Measurements from ENCODE around the gene CYP4F22. TPM values are rescaled to one million over a fixed set of nuclear protein-coding genes. Genes with fewer than 3 reads are reported as not detected.

Gene CYP4F22
- polyA plus RNA-seq, 3 donors, result 0.08 to 1.1 (median 0.33) TPM

- intact Hi-C loops (cut with micrococcal nuclease), result no loop called here
Measured at GRCh38 chr19:15516363-15516762, 8.0 kb downstream of the CYP4F22 start.

GRCh38 chr19:15517778-15518177 is 9.5 kb downstream of the CYP4F22 start:
- H3K4me2 ChIP-seq (replicated peaks; ENCODE audit: extremely low read depth, low read length, poor library complexity, severe bottlenecking), result no peak overlapping the region
- no peaks in the 10 kb centered on the region for H3K27me3 ChIP-seq (ENCODE audit: control insufficient read depth in 2 of 2, insufficient read depth in 2 of 2, low read length in 2 of 2)
- H3K4me1 ChIP-seq (ENCODE audit: control insufficient read depth in 1 of 2, insufficient read depth in 2 of 2, low read length in 2 of 2), result peaks cover 16 to 25% of the 10 kb centered on the region in 2 donors
- 91% methylated on average over 1 of the region's 1 CpG for WGBS (ENCODE audit: insufficient coverage)
- peaks cover 14 to 40% (median 34%) of the 10 kb centered on the region in 7 donors for H3K9me3 Mint-ChIP-seq
- peaks cover 0 to 12% (median 3%) of the 10 kb centered on the region in 3 donors for H3K27me3 Mint-ChIP-seq (ENCODE audit: low read depth in 3 of 3)
- intact Hi-C loops (cut with micrococcal nuclease), result no loop called here
- no peak overlapping the region for H3K9ac ChIP-seq (ENCODE audit: insufficient read depth, low read length, poor library complexity, severe bottlenecking)
- no peak overlapping the region for H2AFZ ChIP-seq (ENCODE audit: insufficient read depth, low read depth, low read length, poor library complexity, severe bottlenecking)
- no peak overlapping the region for H3K27ac ChIP-seq (ENCODE audit: low read depth in 1 of 2, low read length in 2 of 2)
- peaks cover 24% of the 10 kb centered on the region for H3K4me1 Mint-ChIP-seq
- H3K4me3 Mint-ChIP-seq, result peak overlapping the region in 1 of 2 donors; percentile 39
- H4K20me1 ChIP-seq (ENCODE audit: insufficient read depth, low read length), result no peaks in the 10 kb centered on the region
- no peaks in the 10 kb centered on the region for H3K36me3 ChIP-seq (replicated peaks in 1 of 2; ENCODE audit: control insufficient read depth in 1 of 2, insufficient read depth in 2 of 2, low read length in 2 of 2)
- H3K79me2 ChIP-seq (ENCODE audit: insufficient read depth, low read length), result no peaks in the 10 kb centered on the region
- H3K9me3 ChIP-seq (replicated peaks in 1 of 2; ENCODE audit: control insufficient read depth in 1 of 2, insufficient read depth in 1 of 2, low read length in 2 of 2), result peaks cover 23 to 29% of the 10 kb centered on the region in 2 donors
- no peak for DNase-seq
- peaks cover 2 to 5% of the 10 kb centered on the region in 2 donors for H3K36me3 Mint-ChIP-seq
- H3K27ac Mint-ChIP-seq, result peak overlapping the region in 1 of 7 donors; percentile 73
- no peak overlapping the region for H3K4me3 ChIP-seq (replicated peaks in 1 of 3; ENCODE audit: low read depth in 2 of 3, low read length in 3 of 3)
- TF ChIP-seq CTCF (IDR thresholded peaks at IDR 0.05), result no peak

More at GRCh38 chr19:15516363-15516762, 8.0 kb downstream of the CYP4F22 start:
- Histone ChIP-seq H3K9ac (ENCODE audit: insufficient read depth, low read length, poor library complexity, severe bottlenecking) (no peak overlapping the region), H4K20me1 (ENCODE audit: insufficient read depth, low read length) (no peaks in the 10 kb centered on the region), H3K27ac (ENCODE audit: low read depth in 1 of 2, low read length in 2 of 2) (no peak overlapping the region), H3K4me3 (replicated peaks in 1 of 3; ENCODE audit: low read depth in 2 of 3, low read length in 3 of 3) (peak overlapping the region in 1 of 3 experiments; percentile 10), H3K9me3 (replicated peaks in 1 of 2; ENCODE audit: control insufficient read depth in 1 of 2, insufficient read depth in 1 of 2, low read length in 2 of 2) (peaks cover 23 to 29% of the 10 kb centered on the region in 2 donors), H3K4me2 (replicated peaks; ENCODE audit: extremely low read depth, low read length, poor library complexity, severe bottlenecking) (no peak overlapping the region), H3K36me3 (replicated peaks in 1 of 2; ENCODE audit: control insufficient read depth in 1 of 2, insufficient read depth in 2 of 2, low read length in 2 of 2) (no peaks in the 10 kb centered on the region), H3K79me2 (ENCODE audit: insufficient read depth, low read length) (no peaks in the 10 kb centered on the region), H3K27me3 (ENCODE audit: control insufficient read depth in 2 of 2, insufficient read depth in 2 of 2, low read length in 2 of 2) (no peaks in the 10 kb centered on the region), H3K4me1 (ENCODE audit: control insufficient read depth in 1 of 2, insufficient read depth in 2 of 2, low read length in 2 of 2) (peaks cover 16 to 22% of the 10 kb centered on the region in 2 donors), H2AFZ (ENCODE audit: insufficient read depth, low read depth, low read length, poor library complexity, severe bottlenecking) (no peak overlapping the region)
- no peak for TF ChIP-seq CTCF (IDR thresholded peaks at IDR 0.05)
- no peak for DNase-seq
- Mint-ChIP-seq H3K27me3 (ENCODE audit: low read depth in 3 of 3) (peaks cover 0 to 12% (median 3%) of the 10 kb centered on the region in 3 donors), H3K4me1 (peaks cover 16% of the 10 kb centered on the region), H3K9me3 (peaks cover 14 to 40% (median 34%) of the 10 kb centered on the region in 7 donors), H3K4me3 (no peak overlapping the region), H3K36me3 (peaks cover 2 to 5% of the 10 kb centered on the region in 2 donors), H3K27ac (peak overlapping the region in 1 of 7 donors; percentile 50)
- WGBS (ENCODE audit: insufficient coverage), result 100% methylated on average over 1 of the region's 3 CpGs

Measured in CD14-positive monocyte (primary cell).